Lung (tissue), 12 donors: Measurements from ENCODE around the gene ARHGAP10. TPM values are rescaled to one million over a fixed set of nuclear protein-coding genes. Genes with fewer than 3 reads are reported as not detected.

Experiments
- ATAC-seq: fragments of 200-7000 bp; cut with Tn5 transposase; one replicate; pipeline ENCODE4 v1.9.1; 2020; ENCODE audit warnings: moderate number of reproducible peaks; ENCODE audit not compliant: insufficient read depth, low FRiP score
- DNase-seq, 3 donors: peaks; one replicate each; pipeline ENCODE4 v3.0.0-alpha.2; 2013 to 2017
- H3K27ac ChIP-seq, 2 donors: one replicate each; pipeline ENCODE4 v1.5.1; 2013; ENCODE audit warnings: mild to moderate bottlenecking in 2 of 2, moderate library complexity in 2 of 2, control low read depth in 1 of 2, inconsistent platforms in 1 of 2, low read depth in 1 of 2, low read length in 1 of 2
- H3K27me3 ChIP-seq, 3 donors: one replicate each; pipeline ENCODE4 v1.5.1; 2013; ENCODE audit warnings: low read length in 2 of 3; ENCODE audit not compliant: control insufficient read depth in 3 of 3, insufficient read depth in 3 of 3
- H3K36me3 ChIP-seq, 4 donors: one replicate each; pipeline ENCODE4 v1.5.1; 2013; ENCODE audit warnings: low read length in 4 of 4, mild to moderate bottlenecking in 1 of 4, moderate library complexity in 1 of 4; ENCODE audit not compliant: control insufficient read depth in 4 of 4, insufficient read depth in 4 of 4
- H3K4me1 ChIP-seq, 5 donors: one replicate each; pipeline ENCODE4 v1.5.1; 2013; ENCODE audit warnings: low read length in 5 of 5, mild to moderate bottlenecking in 2 of 5, moderate library complexity in 1 of 5; ENCODE audit not compliant: control insufficient read depth in 5 of 5, insufficient read depth in 5 of 5
- H3K4me3 ChIP-seq: one replicate; pipeline ENCODE4 v1.5.1; 2013; ENCODE audit warnings: mild to moderate bottlenecking, control low read depth, moderate library complexity
- H3K9ac ChIP-seq, 2 donors: one replicate each; pipeline ENCODE4 v1.5.1; 2013; ENCODE audit warnings: low read length in 2 of 2, control low read depth in 1 of 2; ENCODE audit not compliant: insufficient read depth in 1 of 2
- H3K9me3 ChIP-seq, 4 donors: one replicate each; pipeline ENCODE4 v1.5.1; 2013; ENCODE audit warnings: low read length in 3 of 4, mild to moderate bottlenecking in 1 of 4, moderate library complexity in 1 of 4; ENCODE audit not compliant: control insufficient read depth in 4 of 4, insufficient read depth in 3 of 4
- WGBS, 2 donors: extraction: QIAGEN DNeasy Blood & Tissue Kit; methylation state at CpG; one replicate each; pipeline ENCODE4 v1.1.7; 2013; 5-methylcytosine and 5-hydroxymethylcytosine counted together
- polyA plus RNA-seq, 2 donors: library from polyadenylated mRNA; stranded (reverse); fragments of 200-250 nt; gene quantifications; one replicate each; pipeline ENCODE4 v1.2.1, GENCODE V29; 2013
- total RNA-seq, 2 donors: library from RNA; depleted of rRNA in 1 of 2; stranded (reverse); fragments of >200 nt in 1 of 2; gene quantifications; one replicate each; pipeline ENCODE4 v1.2.1, GENCODE V29; 2014 to 2021
- TF ChIP-seq, protein P1 (sequence below): IDR thresholded peaks from 2 replicates; pipeline ENCODE4 v1.5.1; 2012; ENCODE audit warnings: mild to moderate bottlenecking; ENCODE audit errors: control extremely low read depth, extremely low read depth
- donor health status: control.
- donor health status: control.
- donor health status: Bipolar disorder and iron deficiency.
- donor health status: healthy.
- donor health status: DM: yes; HTN: yes; CAD: no.

ARHGAP10 gene
- total and polyA plus RNA-seq, 4 donors, result 9.1 to 25.0 (median 17.5) TPM

DNA sequence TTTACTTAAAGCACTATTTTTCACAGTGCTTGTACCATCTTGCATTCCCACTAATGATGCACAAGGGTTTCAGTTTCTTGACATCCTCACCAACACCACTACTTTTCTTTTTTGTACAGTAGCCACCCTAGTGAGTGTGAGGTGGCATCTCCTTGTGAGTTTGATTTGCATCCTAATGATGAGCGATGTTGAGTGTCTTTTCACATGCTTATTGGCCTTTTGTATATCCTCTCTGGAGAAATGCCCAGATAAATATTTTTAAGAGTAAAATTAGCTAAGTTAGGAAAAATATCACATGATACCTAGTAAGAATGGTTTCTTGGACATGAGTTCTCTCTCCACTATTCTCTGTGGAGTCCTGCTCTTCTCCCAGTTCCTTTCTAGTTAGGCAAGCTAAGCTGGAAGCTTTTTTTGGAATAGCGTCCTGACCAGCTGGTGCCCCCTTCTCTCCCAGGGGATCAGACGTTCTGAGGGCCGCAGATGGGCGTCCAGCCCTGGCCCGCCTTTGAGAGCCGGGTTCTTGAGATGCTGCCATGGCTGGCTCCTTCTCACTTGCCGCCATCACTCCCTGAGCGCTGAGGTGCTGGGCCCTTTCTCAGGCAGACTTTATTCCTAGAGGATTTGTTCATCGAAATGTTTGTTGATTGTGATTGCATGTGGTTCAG is 132.1 kb downstream of the ARHGAP10 start:
- Histone ChIP-seq H3K4me1 (no peaks in the 10 kb centered on the region), H3K9me3 (peaks cover 0 to 2% (median 0%) of the 10 kb centered on the region in 4 donors), H3K4me3 (no peak overlapping the region), H3K27me3 (no peaks in the 10 kb centered on the region), H3K36me3 (peaks cover 2 to 7% (median 5%) of the 10 kb centered on the region in 4 donors), H3K9ac (no peak overlapping the region), H3K27ac (no peak overlapping the region)
- TF ChIP-seq, protein P1, sequence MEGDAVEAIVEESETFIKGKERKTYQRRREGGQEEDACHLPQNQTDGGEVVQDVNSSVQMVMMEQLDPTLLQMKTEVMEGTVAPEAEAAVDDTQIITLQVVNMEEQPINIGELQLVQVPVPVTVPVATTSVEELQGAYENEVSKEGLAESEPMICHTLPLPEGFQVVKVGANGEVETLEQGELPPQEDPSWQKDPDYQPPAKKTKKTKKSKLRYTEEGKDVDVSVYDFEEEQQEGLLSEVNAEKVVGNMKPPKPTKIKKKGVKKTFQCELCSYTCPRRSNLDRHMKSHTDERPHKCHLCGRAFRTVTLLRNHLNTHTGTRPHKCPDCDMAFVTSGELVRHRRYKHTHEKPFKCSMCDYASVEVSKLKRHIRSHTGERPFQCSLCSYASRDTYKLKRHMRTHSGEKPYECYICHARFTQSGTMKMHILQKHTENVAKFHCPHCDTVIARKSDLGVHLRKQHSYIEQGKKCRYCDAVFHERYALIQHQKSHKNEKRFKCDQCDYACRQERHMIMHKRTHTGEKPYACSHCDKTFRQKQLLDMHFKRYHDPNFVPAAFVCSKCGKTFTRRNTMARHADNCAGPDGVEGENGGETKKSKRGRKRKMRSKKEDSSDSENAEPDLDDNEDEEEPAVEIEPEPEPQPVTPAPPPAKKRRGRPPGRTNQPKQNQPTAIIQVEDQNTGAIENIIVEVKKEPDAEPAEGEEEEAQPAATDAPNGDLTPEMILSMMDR, result no peak
- 83 to 94% methylated on average over 10 of the region's 10 CpGs for WGBS, 2 donors
- no peak for ATAC-seq
- no peak for DNase-seq

DNA sequence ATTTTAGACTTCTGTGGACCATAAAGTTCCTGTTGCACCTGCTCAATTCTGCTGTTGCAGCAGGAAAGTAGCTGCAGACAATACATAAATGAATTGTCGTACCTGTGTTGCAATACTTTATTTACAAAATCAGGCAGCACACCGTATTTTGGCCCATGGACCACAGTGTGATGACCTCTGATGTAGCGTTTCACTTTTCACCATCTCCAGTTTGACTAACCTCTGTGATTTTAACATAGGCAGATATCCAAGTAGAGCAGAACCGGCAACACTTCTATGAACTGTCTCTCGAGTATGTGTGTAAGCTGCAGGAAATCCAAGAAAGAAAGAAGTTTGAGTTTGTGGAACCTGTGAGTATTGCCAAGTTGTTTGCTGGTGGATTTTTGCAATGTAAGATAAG is 132.7 kb downstream of the ARHGAP10 start:
- Histone ChIP-seq H3K9me3 (peaks cover 0 to 2% (median 0%) of the 10 kb centered on the region in 4 donors), H3K4me3 (no peak overlapping the region), H3K36me3 (peaks cover 2 to 7% (median 6%) of the 10 kb centered on the region in 4 donors), H3K27me3 (no peaks in the 10 kb centered on the region), H3K27ac (no peak overlapping the region), H3K9ac (no peak overlapping the region), H3K4me1 (no peaks in the 10 kb centered on the region)
- 60% methylated on average over 5 of the region's 5 CpGs for WGBS, 2 donors
- ATAC-seq, result no peak
- DNase-seq, result no peak
- TF ChIP-seq, protein P1, result no peak

DNA sequence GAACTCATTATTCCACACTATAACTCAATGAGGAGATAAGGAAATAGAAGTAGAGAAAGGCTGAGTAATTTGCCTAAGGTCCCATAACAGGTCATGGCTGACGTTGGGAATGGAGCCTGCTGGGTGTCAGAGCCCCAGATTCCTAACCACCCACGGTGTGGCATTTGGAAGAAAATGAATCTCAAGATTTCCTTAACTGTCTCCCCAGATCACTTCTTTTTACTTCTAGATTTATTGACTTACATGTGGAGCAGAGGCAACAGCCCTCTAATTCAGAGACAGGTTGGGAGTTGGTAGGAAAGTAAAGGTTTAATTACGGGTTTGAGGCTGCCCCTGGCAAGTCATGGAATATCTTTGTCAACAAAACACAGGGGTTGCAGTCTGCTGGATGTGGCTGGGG is 134.0 kb downstream of the ARHGAP10 start:
- Histone ChIP-seq H3K4me1 (no peaks in the 10 kb centered on the region), H3K4me3 (no peak overlapping the region), H3K27ac (peak overlapping the region in 1 of 2 donors; percentile 71), H3K36me3 (peaks cover 2 to 7% (median 6%) of the 10 kb centered on the region in 4 donors), H3K9me3 (peaks cover 0 to 2% (median 0%) of the 10 kb centered on the region in 4 donors), H3K27me3 (no peaks in the 10 kb centered on the region), H3K9ac (no peak overlapping the region)
- DNase-seq (no peak), ATAC-seq (no peak)
- 86 to 88% methylated on average over 3 of the region's 3 CpGs for WGBS, 2 donors
- TF ChIP-seq, protein P1, result no peak
